ENCODE results near the gene EXTL2.
"Not testable (repeated sequence)": the region's sequence is repeated elsewhere in the genome, so short reads cannot be mapped to it uniquely, and the experiment has no call there.

The EXTL2 gene

GRCh38 chr1:100896481-100896982, 1.9 kb upstream of the EXTL2 start:
- DNase-seq, result no peak

GRCh38 chr1:100895540-100896480, 1.2 kb upstream of the EXTL2 start, which contains the start of gene SLC30A7:
SLC30A7 (plus strand) TSS chr1:100896090; CDS start chr1:100896263, 173 bp downstream.
- peak; percentile 83 for DNase-seq

GRCh38 chr1:100893718-100894117, 924 bp downstream of the EXTL2 start:
- DNase-seq, result no peak

GRCh38 chr1:100892554-100892953, 2.1 kb downstream of the EXTL2 start:
- DNase-seq, result no peak

GRCh38 chr1:100891380-100891779, 3.3 kb downstream of the EXTL2 start:
- DNase-seq, result no peak

GRCh38 chr1:100889869-100890482, 4.7 kb downstream of the EXTL2 start:
- not testable (repeated sequence) for DNase-seq

- DNase-seq, result not testable (repeated sequence)
Measured at GRCh38 chr1:100889007-100889406, 5.6 kb downstream of the EXTL2 start.

GRCh38 chr1:100883963-100884362, 10.7 kb downstream of the EXTL2 start:
- no peak for DNase-seq

GRCh38 chr1:100882698-100883097, 11.9 kb downstream of the EXTL2 start:
- DNase-seq, result no peak

GRCh38 chr1:100881687-100882086, 13.0 kb downstream of the EXTL2 start:
- DNase-seq, result no peak

GRCh38 chr1:100879422-100879821, 15.2 kb downstream of the EXTL2 start:
- no peak for DNase-seq

- DNase-seq, result no peak
Measured at GRCh38 chr1:100876291-100876690, 18.4 kb downstream of the EXTL2 start.

- DNase-seq, result peak; percentile 45
Measured at GRCh38 chr1:100875228-100875627, 19.4 kb downstream of the EXTL2 start.

- DNase-seq, result no peak
Measured at GRCh38 chr1:100874433-100874832, 20.2 kb downstream of the EXTL2 start.

GRCh38 chr1:100869996-100870395, 24.6 kb downstream of the EXTL2 start:
- no peak for DNase-seq

- DNase-seq, result no peak
Measured at GRCh38 chr1:100868364-100868995, 26.2 kb downstream of the EXTL2 start.

- DNase-seq, result no peak
Measured at GRCh38 chr1:100866901-100867206, 27.8 kb downstream of the EXTL2 start.

- no peak for DNase-seq
Measured at GRCh38 chr1:100866041-100866900, 28.4 kb downstream of the EXTL2 start.

GRCh38 chr1:100862591-100862990, 32.1 kb downstream of the EXTL2 start:
- no peak for DNase-seq

GRCh38 chr1:100861379-100861778, 33.3 kb downstream of the EXTL2 start:
- DNase-seq, result no peak

GRCh38 chr1:100860397-100860991, 34.1 kb downstream of the EXTL2 start:
- DNase-seq, result no peak

GRCh38 chr1:100855116-100855515, 39.5 kb downstream of the EXTL2 start:
- DNase-seq, result not testable (repeated sequence)

Measured in NCI-H1436 (cell line).